ENCODE measurements around the gene IMPA2.
"Not testable (repeated sequence)": the region's sequence is repeated elsewhere in the genome, so short reads cannot be mapped to it uniquely, and the experiment has no call there.

DNA sequence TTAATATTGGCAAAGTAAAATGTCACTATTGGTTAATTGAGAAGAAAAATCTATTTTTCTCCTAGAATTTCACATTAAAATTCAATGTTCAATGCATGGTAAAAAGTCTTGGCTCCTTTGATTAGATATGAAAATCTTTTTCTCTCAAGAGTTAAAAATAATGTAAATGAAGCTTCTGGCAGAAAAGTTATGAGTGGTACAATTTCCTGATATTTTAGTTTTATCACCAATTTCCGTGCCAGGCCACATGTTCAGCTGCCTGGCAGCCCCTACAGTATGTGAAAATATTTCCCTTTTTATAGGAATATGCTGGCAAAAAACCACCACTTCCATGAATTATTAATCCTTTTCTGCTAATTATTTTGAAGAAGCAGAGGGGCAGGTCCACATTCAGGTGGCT is 89.8 kb downstream of the IMPA2 start:
- TF ChIP-seq, protein P1, sequence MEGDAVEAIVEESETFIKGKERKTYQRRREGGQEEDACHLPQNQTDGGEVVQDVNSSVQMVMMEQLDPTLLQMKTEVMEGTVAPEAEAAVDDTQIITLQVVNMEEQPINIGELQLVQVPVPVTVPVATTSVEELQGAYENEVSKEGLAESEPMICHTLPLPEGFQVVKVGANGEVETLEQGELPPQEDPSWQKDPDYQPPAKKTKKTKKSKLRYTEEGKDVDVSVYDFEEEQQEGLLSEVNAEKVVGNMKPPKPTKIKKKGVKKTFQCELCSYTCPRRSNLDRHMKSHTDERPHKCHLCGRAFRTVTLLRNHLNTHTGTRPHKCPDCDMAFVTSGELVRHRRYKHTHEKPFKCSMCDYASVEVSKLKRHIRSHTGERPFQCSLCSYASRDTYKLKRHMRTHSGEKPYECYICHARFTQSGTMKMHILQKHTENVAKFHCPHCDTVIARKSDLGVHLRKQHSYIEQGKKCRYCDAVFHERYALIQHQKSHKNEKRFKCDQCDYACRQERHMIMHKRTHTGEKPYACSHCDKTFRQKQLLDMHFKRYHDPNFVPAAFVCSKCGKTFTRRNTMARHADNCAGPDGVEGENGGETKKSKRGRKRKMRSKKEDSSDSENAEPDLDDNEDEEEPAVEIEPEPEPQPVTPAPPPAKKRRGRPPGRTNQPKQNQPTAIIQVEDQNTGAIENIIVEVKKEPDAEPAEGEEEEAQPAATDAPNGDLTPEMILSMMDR (IDR thresholded peaks at IDR 0.05; ENCODE audit: insufficient read depth, low read length, poor library complexity, severe bottlenecking) = not testable (repeated sequence)
- not testable (repeated sequence) for TF ChIP-seq EZH2phosphoT487 (conservative IDR thresholded peaks at IDR 0.05; ENCODE audit: low read length)

Measured in SU-DHL-6 (cell line).